Measurements from ENCODE around the gene ZNF24.

DNA sequence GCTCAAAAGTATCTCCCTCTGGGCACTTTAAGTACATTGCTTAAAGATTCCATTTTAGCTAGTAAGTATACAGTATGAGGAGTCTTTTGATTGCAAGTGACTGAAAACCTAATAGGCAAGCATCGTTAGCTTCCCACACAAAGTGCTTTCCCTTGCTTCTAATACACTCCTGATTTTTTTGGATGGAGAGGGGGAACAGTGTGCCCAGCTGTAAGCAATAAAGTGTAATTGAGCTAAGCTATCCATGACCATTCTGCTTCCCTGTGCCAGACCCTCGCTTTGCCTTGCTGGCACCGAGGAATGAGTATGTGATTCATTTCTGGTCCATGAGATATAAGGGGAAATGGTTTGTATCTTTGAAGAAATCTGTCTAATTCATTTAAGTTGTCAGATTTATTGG is 3.8 kb upstream of the ZNF24 start:
- TF ChIP-seq TCF7 (IDR thresholded peaks at IDR 0.05; ENCODE audit: borderline replicate concordance) (no peak), BHLHE40 (IDR thresholded peaks at IDR 0.05; ENCODE audit: borderline replicate concordance in 1 of 2, low read depth in 2 of 2, low read length in 1 of 2) (no peak), POLR2A (IDR thresholded peaks at IDR 0.05; ENCODE audit: low read depth, low read length) (no peak)
